HG03521 (cell line): Measurements from ENCODE around the gene P2RY4.
"Not testable (repeated sequence)": the region's sequence is repeated elsewhere in the genome, so short reads cannot be mapped to it uniquely, and the experiment has no call there.

Experiments used
- ATAC-seq: cut with Tn5 transposase; IDR thresholded peaks from one replicate; pipeline ENCODE4 v1.9.1; 2021; ENCODE audit warnings: mild to moderate bottlenecking, moderate library complexity; ENCODE audit not compliant: unreplicated experiment

P2RY4 gene

DNA sequence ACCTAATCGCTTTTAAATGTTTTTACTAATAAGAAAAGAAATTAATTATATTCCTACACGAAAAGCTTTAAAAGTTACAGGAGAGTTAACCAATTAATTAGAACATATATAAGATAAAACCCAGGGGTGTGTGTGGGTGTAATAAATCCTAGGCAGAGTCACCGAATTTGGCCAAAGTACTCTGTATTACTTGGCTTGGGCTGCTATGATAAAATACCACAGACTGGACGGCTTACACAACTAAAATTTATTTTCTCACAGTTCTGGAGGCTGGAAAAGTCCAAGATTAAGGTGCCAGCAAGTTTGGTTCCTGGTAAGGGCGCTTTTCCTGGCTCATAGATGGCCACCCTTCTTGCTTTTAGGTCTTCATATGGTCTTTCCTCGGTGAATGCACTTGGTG is 15.1 kb downstream of the P2RY4 start:
- no peak for ATAC-seq

DNA sequence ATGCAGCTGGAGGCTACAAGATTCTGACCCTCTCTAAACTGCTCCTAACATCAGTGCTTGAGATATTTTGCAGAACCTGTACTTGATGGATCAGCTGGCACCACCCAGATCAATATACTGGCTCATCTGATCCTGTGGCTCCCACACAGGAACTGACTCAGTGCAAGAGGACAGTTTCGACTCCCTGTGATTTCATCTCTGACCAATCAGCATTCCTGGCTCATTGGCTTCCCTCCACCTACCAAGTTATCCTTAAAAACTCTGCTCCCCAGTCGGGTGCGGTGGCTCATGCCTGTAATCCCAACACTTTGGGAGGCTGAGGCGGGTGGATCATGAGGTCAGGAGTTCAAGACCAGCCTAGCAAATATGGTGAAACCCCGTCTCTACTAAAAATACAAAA is 16.4 kb downstream of the P2RY4 start:
- ATAC-seq: not testable (repeated sequence)

DNA sequence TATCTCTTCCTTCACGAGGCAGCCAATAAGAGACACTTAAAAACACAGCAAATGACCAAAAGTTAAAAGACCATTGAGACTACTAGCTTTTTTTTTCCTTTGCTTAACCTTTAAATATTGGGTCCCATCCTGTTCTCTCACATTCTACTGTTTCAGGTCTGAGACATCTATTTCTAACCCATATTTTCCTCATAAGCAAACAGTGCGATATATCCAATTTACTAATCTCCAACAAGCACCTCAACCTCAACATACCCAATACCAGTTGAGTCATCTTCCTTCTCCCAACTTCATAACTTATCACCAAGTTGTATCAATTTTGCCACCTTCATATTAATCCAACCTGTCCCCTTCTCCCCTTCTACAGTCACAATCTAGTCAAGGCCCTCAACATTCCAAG is 18.5 kb downstream of the P2RY4 start:
- no peak for ATAC-seq

DNA sequence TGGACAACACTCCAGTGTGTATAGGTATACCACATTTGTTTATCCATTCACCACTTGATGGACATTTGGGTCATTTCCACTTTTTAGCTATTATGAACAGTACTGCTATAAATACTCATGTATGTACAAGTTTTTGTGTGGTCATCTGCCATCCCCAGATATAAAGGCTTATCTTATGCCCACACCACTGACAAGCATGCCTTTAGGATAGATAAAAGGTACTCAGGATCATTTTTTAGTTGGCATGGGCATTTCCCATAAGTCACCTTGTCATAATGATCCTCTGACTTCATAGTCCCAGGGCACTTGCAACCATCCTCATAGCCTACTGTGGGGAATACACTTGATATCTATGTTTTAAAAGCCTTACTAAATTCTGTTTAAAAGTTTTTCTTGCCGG is 19.3 kb downstream of the P2RY4 start:
- ATAC-seq: no peak

DNA sequence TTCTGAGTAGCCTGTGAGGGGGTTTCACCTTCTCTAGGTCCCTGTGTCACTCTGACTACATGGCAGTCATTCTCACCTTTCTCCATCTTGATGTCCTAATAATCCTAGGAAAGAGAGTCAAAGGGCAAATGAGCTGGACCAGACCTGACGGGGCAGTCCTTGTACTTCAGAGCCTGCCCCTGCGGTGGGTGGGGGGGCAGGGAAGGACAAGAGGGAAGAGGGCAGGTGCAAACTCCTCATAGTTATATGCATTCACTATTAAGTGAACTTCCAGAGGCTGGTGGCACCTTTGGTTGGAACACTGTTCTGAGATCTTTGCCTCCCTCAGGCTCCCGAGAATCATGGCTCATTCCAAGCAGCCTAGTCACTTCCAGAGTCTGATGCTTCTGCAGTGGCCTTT is 25.6 kb downstream of the P2RY4 start, which contains the start of gene AWAT1:
Gene AWAT1 (plus strand): TSS at position 301 of the 400 bp plus-strand sequence. CDS start 41 bp downstream, at position 342.
- ATAC-seq: no peak

DNA sequence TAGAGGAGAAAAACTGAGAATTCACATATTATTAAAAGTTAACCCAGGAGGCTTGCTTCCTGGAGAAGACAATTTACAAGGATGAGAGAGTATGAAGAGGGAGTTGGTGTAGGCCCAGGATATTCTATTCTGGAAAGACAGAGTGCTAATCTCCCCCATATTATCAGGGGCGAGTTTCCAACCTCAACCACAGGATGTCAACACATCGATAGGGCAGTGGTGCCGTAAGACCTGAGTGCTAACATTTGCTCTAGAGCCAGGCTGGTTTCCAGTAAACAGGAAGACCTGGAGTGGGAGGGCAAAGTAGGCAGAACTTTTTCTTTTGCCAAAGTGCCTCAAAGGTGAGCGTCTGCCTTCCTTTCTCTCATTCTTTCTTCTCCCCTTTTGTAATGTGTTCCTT is 28.3 kb downstream of the P2RY4 start:
- no peak for ATAC-seq

DNA sequence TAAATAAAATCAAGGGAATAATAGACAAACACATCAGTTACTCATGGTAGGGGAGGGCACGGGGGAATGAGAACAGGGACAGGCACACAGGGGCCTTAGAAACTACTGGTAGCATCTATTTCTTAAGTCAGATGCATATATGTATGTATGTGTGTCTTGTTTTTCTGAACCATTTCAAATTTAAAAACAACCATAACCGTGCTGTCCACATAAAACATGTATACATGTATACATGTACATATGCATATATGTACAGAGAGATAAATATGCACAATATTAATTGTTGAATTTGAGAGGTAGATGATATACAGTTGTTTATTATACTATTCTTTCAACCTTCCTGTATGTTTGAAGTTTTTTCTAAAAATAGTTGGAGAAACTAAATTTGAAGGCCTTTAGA is 33.3 kb downstream of the P2RY4 start:
- no peak for ATAC-seq

DNA sequence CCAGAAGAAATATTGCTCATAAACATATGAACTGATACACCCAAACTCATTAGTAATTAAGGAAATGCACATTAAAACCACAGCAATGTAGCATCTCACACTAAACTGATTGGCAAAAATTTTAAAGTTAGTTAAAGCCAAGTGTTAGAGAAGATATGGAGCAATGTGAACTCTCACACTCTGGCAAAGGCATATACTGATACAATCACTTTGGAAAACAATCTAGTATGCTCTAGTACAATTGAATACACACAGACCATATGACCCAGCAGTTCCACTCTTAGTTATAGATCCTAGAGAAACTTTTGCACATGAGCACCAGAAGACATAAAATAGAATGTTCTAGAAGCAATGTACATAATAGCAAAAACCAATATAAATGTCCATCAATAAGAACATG is 34.0 kb downstream of the P2RY4 start:
- no peak for ATAC-seq

DNA sequence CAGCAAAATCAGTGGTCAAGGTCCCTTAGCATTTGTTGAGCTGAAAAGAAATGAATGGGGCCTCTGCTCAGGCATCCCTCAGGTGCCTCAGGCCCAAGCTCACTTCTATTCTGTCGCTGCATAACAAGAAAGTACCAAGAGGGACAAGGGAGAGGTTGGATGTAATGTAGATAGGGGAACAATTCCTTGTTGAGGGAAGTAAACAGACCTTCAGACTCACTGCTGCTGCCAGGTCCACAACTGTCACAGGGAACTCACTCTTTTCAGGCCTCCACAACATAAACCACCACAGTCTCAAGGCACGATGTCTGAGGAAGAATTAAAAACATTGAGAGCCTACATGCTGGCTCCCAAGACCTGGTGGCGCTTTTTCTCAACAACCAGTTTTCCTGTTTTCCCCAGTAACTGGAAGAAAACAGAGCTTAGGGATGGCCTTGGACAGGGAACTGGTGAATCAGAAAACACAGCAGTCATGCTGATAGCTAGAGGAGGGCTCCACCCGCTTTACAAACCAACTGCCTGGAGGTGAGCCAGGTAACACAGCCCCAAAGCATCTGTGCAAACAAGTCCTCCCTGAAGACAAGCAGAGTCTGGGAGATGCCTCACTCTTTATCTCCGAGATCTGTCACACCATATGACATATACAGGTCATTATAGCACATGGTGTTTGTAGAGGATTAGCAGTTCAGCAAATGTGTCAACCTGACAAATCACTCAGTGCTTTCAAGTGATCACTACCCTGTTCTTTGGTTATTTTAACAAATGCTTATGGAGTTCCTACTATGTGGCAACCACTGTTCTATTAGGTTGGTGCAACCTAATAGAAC is 39.9 kb downstream of the P2RY4 start:
- ATAC-seq: no peak

DNA sequence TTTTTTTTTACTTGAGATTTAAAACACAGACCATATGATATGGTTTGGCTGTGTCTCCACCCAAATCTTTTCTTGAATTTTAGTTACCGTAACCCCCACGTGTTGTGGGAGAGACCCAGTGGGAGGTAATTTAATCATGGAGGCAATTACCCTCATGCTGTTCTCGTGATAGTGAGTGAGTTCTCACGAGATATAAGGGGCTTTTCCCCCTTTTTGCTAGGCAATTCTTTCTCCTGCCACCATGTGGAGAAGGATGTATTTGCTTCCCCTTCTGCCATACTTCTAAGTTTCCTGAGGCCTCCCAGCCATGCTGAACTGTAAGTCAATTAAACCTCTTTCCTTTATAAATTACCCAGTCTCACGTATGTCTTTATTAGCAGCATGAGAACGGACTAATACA is 50.4 kb downstream of the P2RY4 start:
- not testable (repeated sequence) for ATAC-seq

DNA sequence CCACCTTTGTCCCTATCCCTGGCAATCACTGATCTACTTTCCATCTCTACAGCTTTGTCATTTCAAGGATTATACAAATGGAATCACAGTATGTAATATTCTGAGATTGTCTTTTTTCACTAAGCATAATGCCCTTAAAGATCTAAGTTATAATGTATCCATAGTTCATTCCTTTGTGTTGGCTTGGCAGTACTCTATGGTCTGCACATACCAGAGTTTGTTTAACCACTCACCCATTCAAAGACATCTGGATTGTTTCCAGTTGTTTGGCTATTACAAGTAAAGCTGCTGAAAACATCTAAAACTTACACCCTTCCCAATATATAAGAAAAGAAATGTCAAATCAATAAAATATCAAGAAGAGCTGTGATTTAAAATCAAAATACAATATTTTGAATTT is 51.5 kb downstream of the P2RY4 start:
- no peak for ATAC-seq
